ENCODE results near the gene ATP13A4.

ATP13A4 gene

DNA sequence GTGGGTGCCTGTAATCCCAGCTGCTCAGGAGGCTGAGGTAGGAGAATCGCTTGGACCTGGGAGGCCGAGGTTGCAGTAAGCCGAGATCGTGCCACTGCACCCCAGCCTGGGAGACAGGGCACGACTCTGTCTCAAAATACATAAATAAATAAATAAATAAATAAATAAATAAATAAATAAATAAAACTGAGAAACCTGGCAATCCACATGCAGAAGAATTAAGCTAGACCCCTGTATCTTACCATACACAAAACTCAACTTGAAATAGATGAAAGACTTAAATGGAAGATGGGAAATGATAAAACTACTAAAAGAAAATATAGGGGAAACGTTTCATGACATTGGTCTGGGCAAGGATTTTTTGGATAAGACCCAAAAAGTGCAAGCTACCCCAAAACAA, 58.0 kb downstream of the ATP13A4 start:
- DNase-seq = no peak

DNA sequence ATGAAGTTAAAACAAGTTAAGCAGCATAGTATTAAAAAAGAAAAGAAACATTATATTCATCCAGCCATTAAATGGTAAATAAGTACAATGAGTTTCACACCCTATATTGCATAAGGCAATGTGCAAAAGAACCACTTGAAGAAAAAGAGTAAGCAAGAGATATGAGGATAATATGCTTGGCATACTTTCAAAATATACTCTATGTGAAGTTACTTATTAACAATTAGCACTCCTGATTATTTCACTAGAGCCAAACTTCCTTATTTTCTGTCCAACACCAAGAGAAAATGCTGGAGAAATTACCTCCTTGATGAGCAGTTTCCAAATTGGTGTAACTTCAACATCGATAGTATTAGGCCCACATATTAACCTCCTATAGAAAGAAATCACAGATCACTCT, 63.7 kb downstream of the ATP13A4 start:
- no peak for DNase-seq

DNA sequence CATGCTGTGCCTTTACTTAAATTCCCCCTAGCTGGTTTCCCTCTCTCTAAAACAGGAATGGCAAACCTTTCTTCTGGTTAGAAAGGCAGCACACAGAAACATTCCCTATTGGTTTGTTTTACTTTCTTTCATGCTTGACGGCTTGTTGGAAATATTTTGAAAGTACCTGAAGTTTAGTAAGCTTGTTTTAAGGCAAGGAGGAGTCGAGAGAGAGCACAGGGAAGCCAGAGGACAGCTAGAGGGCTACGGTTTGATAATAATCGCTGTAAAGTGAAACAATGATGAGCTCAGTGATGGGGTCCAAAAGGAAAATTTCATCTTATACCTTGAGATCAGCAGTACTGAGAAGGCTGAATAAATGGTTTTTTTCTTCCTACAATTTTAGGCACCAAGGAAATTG, 64.1 kb downstream of the ATP13A4 start:
- DNase-seq = no peak

DNA sequence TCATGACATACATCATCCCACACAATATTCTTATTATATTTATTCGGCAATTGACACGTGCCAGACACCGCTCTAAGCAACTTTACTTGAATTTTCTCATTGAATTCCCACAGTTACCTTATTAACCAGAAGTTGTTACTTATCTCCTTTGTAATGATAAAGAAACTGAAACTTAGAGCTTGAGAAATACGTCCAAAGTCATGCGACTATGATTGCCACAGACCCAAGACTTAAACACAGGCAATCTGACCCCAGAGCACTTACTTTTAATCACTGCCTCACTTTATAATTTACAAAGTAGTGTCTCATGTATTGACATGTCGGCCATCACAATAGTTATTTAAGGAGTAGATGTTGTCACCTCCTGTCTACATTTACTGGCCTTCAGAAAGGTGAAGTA, 64.7 kb downstream of the ATP13A4 start:
- DNase-seq = no peak

DNA sequence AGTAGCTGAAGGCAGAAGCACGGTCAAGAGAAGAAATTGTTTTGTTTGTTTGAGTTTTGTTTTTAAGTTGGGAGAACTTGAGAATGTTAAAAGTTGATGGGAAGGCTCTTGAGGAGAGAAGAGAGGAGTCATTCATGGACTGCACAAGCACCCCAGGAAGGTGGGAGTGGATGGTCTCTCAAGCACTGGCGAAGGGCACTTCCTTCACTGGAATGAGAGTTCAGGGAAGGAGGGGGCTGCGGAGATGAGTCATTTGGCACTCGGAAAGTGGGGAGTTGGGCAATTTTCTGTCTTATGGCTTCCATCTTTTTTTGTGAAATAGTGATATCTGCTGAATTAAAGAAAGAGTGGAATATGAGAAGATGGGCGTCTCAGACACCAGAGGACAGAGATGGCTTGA, 66.0 kb downstream of the ATP13A4 start:
- no peak for DNase-seq

DNA sequence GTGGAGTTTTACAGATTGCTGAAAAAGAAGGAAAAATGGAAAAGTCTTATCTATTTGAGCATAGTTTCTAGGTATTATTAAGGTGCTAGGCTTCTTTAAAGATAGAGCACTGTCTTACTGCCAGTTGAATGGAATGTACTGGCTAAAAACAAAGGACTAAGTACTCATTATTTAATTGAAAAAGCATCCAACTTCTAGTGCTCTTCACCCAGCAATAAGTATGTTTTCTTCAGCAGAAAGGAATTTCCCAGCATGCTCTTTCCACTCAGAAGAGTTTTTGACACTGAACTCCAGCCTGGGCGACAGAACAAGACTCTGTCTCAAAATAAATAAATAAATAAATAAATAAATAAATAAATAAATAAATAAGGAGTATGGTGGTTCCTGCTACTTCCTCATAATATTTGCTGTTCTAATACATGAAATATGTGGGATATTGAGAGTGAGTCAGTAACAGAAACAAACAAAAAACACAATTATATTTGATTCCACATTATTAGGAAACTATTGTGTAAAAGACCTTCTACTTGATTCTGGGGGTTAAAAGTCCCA, 70.6 kb downstream of the ATP13A4 start:
- DNase-seq = no peak

DNA sequence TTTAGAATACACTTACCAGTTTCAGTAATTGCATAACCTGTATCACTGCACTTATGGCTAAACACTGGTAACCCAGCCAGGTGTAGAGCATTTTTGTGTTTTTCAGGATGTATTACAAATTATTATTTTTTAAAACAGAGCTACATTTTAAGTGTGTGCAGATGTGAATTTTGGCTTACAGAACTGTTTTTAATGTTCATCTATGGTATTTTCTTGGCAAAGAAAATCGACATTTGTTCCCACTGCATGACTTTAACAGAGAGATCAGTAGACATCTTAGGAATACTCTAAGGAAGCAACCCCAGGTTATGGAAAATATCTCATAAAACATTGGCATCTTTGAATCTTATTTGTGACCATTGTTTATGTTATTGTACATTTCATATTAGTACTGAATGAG, 73.3 kb downstream of the ATP13A4 start:
- DNase-seq = no peak

DNA sequence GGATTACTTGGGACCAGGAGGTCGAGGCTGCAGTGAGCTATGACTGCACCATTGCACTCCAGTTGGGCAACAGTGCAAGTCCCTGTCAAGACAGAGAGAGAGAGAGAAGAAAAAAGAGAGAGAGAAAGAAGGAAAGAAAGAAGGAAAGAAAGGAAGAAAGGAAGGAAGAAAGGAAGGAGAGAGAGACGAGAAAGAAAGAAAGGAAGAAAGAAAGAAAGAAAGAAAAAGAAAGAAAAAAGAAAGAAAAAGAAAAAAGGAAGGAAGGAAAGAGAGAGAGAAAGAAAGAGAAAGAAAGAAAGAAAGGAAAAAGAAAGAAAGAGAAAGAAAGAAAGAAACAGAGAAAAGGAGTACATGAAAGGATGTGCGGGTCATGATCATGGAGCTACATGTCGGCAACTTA, 80.2 kb downstream of the ATP13A4 start:
- no peak for DNase-seq

DNA sequence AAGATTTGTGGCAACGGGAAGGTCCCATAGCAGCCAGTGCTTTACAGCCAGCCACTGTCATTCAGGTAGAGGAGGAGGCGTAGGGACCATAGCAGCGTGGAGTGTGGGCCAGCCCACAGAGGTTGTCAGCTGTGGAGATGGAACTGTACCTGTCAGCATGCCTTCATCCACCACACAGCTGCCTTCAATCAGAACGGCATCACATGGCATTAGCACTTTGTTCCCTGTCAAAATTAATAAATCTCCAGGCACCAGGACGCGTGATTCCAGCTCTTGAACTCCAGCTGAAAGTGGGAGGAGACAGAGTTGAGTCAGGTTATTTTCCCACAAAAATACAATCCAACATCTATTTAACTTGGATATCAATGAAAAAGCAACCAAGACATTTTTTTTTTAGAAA, 84.0 kb downstream of the ATP13A4 start:
- no peak for DNase-seq

DNA sequence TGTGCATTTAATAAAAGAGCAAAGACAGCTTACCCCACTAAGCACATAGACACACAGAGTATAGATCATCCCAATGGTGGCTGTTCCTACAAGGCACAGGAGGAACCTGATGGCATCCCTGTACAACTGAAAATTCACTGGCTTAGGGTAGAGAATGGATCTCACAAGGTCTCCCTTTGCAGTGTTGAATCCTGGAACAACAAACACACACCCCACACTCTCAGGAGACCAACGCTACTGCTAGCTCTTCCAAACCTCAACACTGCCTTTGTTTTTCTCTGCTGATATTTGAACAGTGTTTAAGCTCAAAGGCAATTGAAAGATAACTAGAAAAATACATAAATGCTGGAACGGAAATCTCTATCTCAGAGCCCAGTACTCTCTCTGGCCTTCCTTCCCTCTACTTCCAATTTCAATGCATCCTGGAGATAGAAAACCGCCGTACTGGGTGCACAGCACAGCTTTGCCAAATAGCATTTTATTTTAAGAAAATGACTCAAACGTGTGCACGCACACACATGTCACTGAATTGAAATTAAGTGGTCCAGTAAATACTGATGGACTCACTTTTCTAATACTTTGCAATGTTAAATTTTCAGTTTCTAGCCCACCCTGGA, 88.6 kb downstream of the ATP13A4 start:
- no peak for DNase-seq

DNA sequence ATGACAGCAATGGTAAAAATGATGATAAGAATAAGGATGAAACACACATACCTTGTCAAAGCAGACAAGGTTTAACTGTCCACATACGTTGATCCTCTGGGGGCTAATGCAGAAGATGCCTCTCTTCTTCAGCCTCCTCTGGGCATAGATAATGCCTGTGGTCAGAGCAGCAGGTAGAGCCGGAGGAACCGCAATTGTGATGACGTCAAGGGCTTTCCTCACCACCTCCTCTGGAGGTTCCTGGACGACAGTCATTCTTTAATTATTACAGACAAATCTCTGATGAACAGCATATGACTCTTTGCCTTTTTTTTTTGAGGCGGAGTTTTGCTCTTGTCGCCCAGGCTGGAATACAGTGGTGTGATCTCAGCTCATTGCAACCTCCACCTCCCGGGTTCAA, 89.8 kb downstream of the ATP13A4 start:
- no peak for DNase-seq

DNA sequence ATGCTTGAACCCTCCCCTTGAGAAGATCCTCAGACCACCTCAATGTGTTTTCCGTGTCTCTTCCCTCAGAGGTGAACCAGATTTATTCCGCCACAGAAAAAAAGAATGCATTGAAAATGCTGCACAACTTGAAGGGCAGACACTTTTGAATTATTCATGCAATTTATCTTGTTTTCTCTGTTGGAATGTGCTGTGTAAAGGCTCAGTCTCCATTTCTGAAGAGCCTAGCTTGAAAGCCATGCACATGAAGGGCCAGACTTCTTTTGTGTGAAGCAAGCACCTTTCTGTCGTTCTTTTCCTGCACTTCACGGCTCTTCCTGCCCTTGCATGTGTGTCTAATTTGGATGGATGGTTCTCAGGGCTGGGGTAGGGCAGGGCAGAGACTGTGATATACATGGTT, 97.2 kb downstream of the ATP13A4 start:
- DNase-seq = no peak

DNA sequence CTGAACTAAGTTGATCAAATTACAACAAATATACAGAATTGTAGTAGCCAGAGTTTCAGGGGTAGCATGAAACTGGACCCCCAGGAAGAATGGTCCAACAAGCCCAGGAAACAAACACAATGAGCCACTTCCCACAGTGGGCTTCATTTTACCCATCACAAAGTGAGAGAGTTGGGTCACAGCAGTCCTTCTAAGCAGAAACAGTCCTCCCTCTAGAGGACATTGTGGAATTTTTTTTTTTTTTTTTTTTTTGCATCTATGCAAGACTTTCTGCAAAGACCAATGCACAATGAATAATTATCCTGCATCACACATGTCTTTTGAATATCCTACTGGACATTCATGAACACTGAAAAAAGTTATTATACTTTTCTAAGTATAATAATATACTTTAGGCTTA, 102.4 kb downstream of the ATP13A4 start:
- no peak for DNase-seq

DNA sequence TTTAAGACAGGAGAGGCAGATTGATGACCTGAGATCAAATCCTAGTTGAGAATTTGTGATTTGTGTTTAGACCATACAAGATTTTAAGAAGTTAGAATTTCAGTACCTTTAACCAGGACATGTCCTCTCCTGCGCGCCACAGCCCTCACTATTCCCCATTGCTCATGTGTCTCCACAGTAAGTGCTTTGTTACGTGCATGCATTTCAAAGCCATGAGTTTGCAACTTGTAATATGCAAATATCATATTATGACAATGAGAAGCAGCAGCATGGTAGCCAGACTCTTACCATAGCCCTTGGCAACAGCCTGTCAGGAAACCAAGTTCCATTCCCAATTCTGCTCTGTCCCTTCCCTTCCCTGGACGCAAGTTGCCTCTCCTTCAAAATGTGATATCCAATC, 102.8 kb downstream of the ATP13A4 start:
- DNase-seq = no peak

DNA sequence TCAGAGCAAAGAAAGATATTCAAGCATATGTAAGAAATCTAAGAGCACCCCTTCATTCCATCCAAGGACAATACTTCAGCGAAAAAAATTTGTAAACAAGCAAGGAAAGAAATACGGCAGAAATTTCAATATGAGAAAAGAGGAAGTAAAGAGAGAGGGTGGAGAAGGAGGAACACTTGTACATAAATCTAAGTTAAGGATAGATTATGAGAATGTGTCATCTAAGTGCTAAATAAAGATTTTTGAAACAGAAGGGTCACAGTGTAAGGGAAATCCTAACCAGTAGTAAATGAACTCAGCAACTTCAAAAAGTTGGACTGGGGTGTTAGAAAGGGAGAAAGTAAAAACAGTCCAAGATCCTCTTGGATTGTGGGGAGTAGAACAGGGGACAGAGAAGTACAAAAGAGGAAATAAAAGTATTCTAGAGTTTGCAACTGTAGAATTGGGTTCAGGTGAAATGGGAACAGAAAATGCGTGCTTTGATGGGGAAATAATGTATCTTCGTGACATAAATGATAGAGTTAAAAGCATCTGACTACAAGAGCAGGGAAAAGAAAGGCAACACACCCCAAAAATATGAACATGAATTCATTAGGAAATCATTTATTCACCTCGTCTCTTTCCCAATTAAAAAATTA, 107.6 kb downstream of the ATP13A4 start:
- DNase-seq = no peak

DNA sequence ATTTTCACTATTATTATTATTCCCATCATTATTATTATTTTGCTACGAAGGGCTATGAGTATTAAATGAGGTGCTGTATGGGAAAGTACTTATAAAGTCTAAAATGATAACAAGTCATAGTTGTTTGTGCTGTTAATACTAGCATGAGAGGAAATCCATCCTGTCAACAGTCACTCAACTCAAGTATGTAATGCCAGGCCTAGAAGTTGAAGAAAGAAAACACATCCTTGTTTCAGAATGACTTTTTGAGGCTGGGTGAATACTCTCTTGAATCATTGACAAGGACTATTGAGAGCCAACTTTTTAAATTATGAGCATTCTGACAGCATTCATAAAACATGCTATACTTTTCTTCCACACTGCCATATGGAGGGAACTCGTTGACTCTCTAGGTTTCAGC, 115.3 kb downstream of the ATP13A4 start:
- no peak for DNase-seq

DNA sequence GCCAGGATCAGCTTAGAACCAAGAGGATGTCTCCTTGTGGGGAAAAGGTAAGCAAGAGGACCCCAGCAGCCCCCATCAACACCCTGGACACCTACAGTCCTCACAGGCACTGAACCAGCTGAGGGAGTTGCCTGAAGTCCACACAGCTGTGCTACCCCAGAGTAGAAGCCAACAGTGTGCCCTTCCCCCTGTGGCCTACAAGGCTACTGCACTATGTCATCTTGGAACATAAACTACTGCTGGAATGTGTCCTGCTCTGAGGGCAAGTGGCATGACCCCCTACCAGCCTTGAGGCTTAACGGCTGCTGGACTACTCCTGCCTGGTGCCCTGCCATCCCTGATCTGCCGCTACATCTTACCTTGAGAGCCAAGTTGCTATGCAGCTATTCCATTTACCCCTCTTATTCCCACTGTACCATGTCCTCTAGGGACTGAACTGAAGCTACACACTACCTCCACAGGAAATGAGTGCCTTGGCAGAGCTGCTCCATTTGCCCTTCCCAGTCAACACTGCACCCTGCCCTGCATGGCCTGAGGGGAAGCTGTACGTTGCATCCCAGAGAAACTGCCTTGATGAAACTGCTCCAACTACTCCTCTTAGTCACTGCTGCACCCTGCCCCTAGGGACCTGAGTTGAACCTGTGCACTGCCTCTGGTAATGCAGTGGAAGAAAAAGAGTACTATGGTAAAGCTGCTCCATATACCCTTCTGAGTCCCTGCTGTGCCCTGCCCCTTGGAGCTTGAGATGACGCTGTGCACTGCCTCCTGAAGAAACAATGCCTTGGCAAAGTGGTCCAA, 135.9 kb downstream of the ATP13A4 start:
- DNase-seq = no peak

DNA sequence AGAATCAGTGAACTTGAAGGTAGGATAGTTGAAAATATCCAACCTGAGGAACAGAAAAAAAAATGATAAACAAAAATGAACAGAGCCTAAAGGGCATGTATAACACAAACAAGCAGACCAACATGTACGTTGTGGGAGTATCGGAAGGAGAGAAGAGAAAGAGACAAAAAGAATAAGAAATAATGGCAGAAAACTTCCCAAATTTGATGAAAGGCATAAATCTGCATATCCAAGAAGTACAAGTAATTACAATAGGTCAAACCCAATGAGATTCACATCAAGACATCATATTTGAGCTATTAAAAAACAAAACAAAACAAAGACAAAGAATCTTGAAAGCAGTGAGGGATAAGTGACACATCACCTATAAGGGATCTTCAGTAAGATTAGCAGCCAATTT, 138.1 kb downstream of the ATP13A4 start:
- no peak for DNase-seq

DNA sequence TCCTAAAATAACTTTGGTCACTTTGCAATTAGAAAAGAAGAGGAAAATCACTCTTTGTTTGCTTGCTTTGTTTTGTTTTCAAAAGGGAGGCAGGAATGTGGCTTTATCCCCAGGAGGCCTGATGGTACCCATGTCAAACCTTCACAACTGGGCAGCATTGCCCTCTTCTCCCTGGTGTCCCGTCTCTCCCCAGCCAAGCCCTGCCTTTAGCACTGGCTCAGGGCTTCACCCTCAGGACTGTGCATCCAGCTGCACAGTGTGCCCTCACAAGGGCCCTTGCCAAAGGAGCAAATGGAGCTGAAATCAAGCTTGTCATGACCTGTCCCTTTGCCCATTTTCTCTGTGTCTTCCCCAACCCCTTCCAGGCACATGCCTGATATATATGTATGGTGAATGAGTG, 147.0 kb downstream of the ATP13A4 start:
- DNase-seq = no peak

DNA sequence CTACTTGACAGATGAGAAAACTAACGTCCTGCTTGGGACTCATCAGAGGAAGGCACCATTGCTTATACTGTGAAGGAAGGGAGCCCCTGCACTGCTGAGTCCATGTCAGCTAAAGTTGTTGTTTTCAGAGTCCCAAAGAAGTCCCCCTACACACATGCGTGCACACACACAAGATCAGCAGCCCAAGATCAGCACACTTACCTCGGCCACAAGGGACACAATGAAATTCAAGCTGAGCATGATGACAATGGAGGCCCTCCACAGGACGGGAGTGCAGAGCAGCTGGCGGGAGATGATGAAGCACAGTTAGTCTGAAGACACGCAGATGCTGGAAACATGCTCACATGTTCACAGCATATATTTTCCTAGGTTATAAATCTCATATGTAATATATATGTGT, 147.6 kb downstream of the ATP13A4 start:
- no peak for DNase-seq

DNA sequence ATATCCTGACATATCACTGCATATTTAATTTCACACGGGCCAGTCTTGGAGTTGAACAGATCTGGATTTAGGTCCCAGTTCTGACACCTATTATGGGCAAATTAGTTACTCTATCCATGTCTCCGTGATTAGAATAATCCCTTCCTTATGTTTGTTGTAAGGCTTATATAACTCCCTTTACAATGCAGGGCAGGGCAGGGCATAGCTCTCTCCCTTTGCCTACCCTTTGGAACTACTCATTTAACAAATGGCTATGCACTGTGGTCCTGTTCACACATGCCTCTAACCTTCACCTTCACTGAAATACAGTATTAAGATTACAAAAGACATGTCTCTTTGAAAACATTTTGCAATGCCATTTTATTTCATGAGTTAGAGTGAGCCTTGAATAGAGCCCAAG, 151.4 kb downstream of the ATP13A4 start:
- no peak for DNase-seq

DNA sequence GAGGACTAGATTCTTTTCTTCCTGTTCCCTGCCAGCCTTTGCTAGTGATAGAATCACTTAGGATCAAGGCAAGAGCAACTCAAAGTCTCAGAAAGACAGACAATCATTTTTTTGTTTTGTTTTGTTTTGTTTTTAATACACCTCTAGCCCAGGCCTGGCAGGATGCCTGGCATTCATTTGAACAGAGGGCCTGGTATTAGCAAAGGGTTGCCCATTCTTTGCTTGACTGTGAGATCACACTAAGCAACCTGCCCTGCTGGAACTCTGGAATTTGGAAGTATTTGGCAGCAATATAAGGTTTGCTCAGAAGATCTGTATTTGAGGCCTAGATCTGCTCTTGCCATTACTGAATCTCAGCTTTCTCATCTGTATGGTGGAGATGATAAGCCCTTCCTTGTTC, 154.4 kb downstream of the ATP13A4 start:
- DNase-seq = no peak

DNA sequence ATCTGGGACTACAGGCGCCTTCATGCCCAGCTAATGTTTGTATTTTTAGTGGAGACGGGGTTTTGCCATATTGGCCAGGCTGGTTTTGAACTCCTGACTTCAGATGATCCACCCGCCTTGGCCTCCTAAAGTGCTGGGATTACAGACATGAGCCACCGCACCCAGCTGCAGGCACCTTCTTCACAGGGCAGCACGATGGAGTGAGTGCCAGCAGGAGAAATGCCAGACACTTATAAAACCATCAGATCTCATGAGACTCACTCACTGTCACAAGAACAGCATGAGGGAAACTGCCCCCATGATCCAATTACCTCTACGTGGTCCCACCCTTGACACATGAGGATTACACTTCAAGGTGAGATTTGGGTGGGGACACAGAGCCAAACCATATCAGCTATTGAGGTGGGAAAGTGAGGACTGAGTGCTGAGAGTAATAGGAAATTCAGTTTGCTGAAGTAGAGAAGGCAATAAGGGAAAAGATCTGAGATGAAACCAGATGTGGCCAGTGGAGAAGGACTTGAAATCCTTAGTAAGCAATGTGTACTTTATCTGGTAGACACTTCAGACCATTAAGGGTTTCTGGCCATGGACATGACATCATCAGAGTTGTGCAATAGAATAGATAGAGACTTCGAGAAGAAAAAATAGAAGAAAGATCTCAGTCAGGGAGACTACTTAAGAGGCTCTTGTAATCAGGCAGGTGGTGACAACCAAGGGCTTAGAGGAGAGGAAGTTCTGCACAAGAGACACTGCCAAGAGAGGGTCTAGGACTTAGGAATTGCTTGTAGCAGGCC, 158.0 kb downstream of the ATP13A4 start:
- no peak for DNase-seq

Measured in NCI-H524 treated with DMSO at 0.1 percent for 48 hours (cell line).